Neural progenitor cell (in vitro differentiated cells): ENCODE data around the gene NEAT1. TPM values are rescaled to one million over a fixed set of nuclear protein-coding genes. Genes with fewer than 3 reads are reported as not detected.

Experiments used
- DNase-seq: peaks from one replicate; pipeline ENCODE4 v3.0.0-alpha.2; 2016; ENCODE audit warnings: low spot score
- H2AFZ ChIP-seq: fragments of 200-600 bp; sonication (generic); replicated peaks from 2 replicates; pipeline ENCODE4 v1.6.1; 2016; ENCODE audit warnings: antibody characterized with exemption
- H3F3A ChIP-seq: fragments of 200-600 bp; sonication (generic); 2 replicates; pipeline ENCODE4 v1.6.1; 2016; ENCODE audit warnings: antibody characterized with exemption, low read depth
- H3K27ac ChIP-seq: fragments of 200-600 bp; sonication (generic); 2 replicates; pipeline ENCODE4 v1.5.1; 2016; ENCODE audit warnings: mild to moderate bottlenecking
- H3K27me3 ChIP-seq: fragments of 200-600 bp; sonication (generic); 2 replicates; pipeline ENCODE4 v1.6.1; 2016; ENCODE audit warnings: mild to moderate bottlenecking, moderate library complexity
- H3K36me3 ChIP-seq: fragments of 200-600 bp; sonication (generic); 2 replicates; pipeline ENCODE4 v1.5.1; 2016
- H3K4me1 ChIP-seq: fragments of 200-600 bp; sonication (generic); 2 replicates; pipeline ENCODE4 v1.6.1; 2016; ENCODE audit warnings: mixed run types
- H3K4me2 ChIP-seq: fragments of 200-600 bp; sonication (generic); 2 replicates; pipeline ENCODE4 v1.6.1; 2016
- H3K4me3 ChIP-seq: fragments of 200-600 bp; sonication (generic); 2 replicates; pipeline ENCODE4 v1.5.1; 2016
- H3K79me2 ChIP-seq: fragments of 200-600 bp; sonication (generic); 2 replicates; pipeline ENCODE4 v1.6.1; 2016; ENCODE audit warnings: low read depth
- H3K9ac ChIP-seq: fragments of 200-600 bp; sonication (generic); 2 replicates; pipeline ENCODE4 v1.6.1; 2016
- H3K9me3 ChIP-seq: fragments of 200-600 bp; sonication (generic); 2 replicates; pipeline ENCODE4 v1.5.1; 2016; ENCODE audit warnings: low read depth
- H4K20me1 ChIP-seq: fragments of 200-600 bp; sonication (generic); 2 replicates; pipeline ENCODE4 v1.6.1; 2016; ENCODE audit warnings: low read depth
- H3K27ac Mint-ChIP-seq: 3 replicates; pipeline ENCODE4 v1.8.0; 2021; ENCODE audit warnings: mixed read lengths
- H3K27me3 Mint-ChIP-seq: 2 replicates; pipeline ENCODE4 v1.8.0; 2022; ENCODE audit warnings: low read depth, mild to moderate bottlenecking, inconsistent platforms, moderate library complexity, mixed read lengths; ENCODE audit not compliant: insufficient read depth
- H3K36me3 Mint-ChIP-seq: 3 replicates; pipeline ENCODE4 v1.8.0; 2021; ENCODE audit warnings: mixed read lengths
- H3K4me1 Mint-ChIP-seq: 3 replicates; pipeline ENCODE4 v1.8.0; 2021; ENCODE audit warnings: mixed read lengths
- H3K4me3 Mint-ChIP-seq: 3 replicates; pipeline ENCODE4 v1.8.0; 2021; ENCODE audit warnings: mild to moderate bottlenecking, moderate library complexity, mixed read lengths
- H3K9me3 Mint-ChIP-seq: 3 replicates; pipeline ENCODE4 v1.8.0; 2020; ENCODE audit warnings: mixed read lengths
- CTCF ChIP-seq: fragments of 200-600 bp; sonication (generic); IDR thresholded peaks from 2 replicates; pipeline ENCODE4 v1.5.1; 2017; ENCODE audit warnings: antibody characterized with exemption, mild to moderate bottlenecking
- EZH2 ChIP-seq: fragments of 200-600 bp; sonication (generic); IDR thresholded peaks from 2 replicates; pipeline ENCODE4 v1.6.1; 2017; ENCODE audit warnings: antibody characterized with exemption, mild to moderate bottlenecking, moderate library complexity
- EZH2phosphoT487 ChIP-seq: fragments of 200-600 bp; sonication (generic); IDR thresholded peaks from 2 replicates; pipeline ENCODE4 v1.6.1; 2017; ENCODE audit warnings: antibody characterized with exemption
- total RNA-seq: library from RNA; depleted of rRNA; stranded (reverse); fragments of >200 nt; gene quantifications from 2 replicates; pipeline ENCODE4 v1.2.3, GENCODE V29; 2015; ENCODE audit warnings: low replicate concordance

Gene NEAT1
- total RNA-seq, 1 donor from 2014 or later, result 4.0 TPM

- H3K9me3 Mint-ChIP-seq, result no peaks in the 10 kb centered on the region
- H3K4me3 Mint-ChIP-seq, result peak within 1 kb of the TSS; percentile 90
- Histone ChIP-seq H4K20me1 (no peaks in the 10 kb centered on the region), H3K79me2 (peaks cover 8% of the 10 kb centered on the region), H3K9ac (peak within 1 kb of the TSS; percentile 43), H3K4me2 (peak within 1 kb of the TSS; percentile 82), H3K4me3 (peak within 1 kb of the TSS; percentile 66), H3F3A (peaks cover 10% of the 10 kb centered on the region), H3K27me3 (no peaks in the 10 kb centered on the region), H3K36me3 (no peaks in the 10 kb centered on the region), H3K9me3 (no peaks in the 10 kb centered on the region), H2AFZ (peak within 1 kb of the TSS; percentile 74), H3K27ac (no peak within 1 kb of the TSS), H3K4me1 (peaks cover 20% of the 10 kb centered on the region)
- no peaks in the 10 kb centered on the region for H3K36me3 Mint-ChIP-seq
- peaks cover 41% of the 10 kb centered on the region for H3K4me1 Mint-ChIP-seq
- peak within 1 kb of the TSS; percentile 53 for H3K27ac Mint-ChIP-seq
- peaks cover 15% of the 10 kb centered on the region for H3K27me3 Mint-ChIP-seq
- no peak for TF ChIP-seq EZH2phosphoT487
- no peak for TF ChIP-seq CTCF
- no peak for TF ChIP-seq EZH2
- peak; percentile 90 for DNase-seq
Measured at GRCh38 chr11:65386307-65387140, 36.1 kb upstream of the NEAT1 start, which contains the start of gene FRMD8. TSS of gene FRMD8 (plus strand) at chr11:65386637. CDS start at chr11:65387037, 400 bp downstream.

- Histone ChIP-seq H3K79me2 (peaks cover 8% of the 10 kb centered on the region), H3K27me3 (no peaks in the 10 kb centered on the region), H3K36me3 (no peaks in the 10 kb centered on the region), H3K9ac (no peak overlapping the region), H3K4me1 (peaks cover 10% of the 10 kb centered on the region), H2AFZ (no peak overlapping the region), H3K4me2 (no peak overlapping the region), H3K9me3 (no peaks in the 10 kb centered on the region), H4K20me1 (no peaks in the 10 kb centered on the region), H3K27ac (no peak overlapping the region), H3K4me3 (no peak overlapping the region), H3F3A (peaks cover 10% of the 10 kb centered on the region)
- peak overlapping the region; percentile 71 for H3K4me3 Mint-ChIP-seq
- TF ChIP-seq EZH2phosphoT487, result no peak
- no peak for TF ChIP-seq CTCF
- TF ChIP-seq EZH2, result no peak
- H3K27ac Mint-ChIP-seq, result peak overlapping the region; percentile 25
- no peak for DNase-seq
- H3K36me3 Mint-ChIP-seq, result no peaks in the 10 kb centered on the region
- peaks cover 24% of the 10 kb centered on the region for H3K4me1 Mint-ChIP-seq
- H3K9me3 Mint-ChIP-seq, result no peaks in the 10 kb centered on the region
- H3K27me3 Mint-ChIP-seq, result peaks cover 10% of the 10 kb centered on the region
Measured at GRCh38 chr11:65388731-65389130, 33.9 kb upstream of the NEAT1 start.

GRCh38 chr11:65389294-65389980 lies 33.2 kb upstream of the NEAT1 start:
- no peak for DNase-seq
- H3K4me3 Mint-ChIP-seq, result no peak overlapping the region
- H3K4me3 ChIP-seq, result no peak overlapping the region
- H3K9ac ChIP-seq, result no peak overlapping the region
- H3K4me1 Mint-ChIP-seq, result peaks cover 17% of the 10 kb centered on the region
- no peak overlapping the region for H3K4me2 ChIP-seq
- H4K20me1 ChIP-seq, result peaks cover 4% of the 10 kb centered on the region
- H2AFZ ChIP-seq, result no peak overlapping the region
- H3K27ac Mint-ChIP-seq, result no peak overlapping the region
- no peaks in the 10 kb centered on the region for H3K27me3 ChIP-seq
- H3K9me3 Mint-ChIP-seq, result no peaks in the 10 kb centered on the region
- H3K36me3 Mint-ChIP-seq, result no peaks in the 10 kb centered on the region
- peaks cover 8% of the 10 kb centered on the region for H3K79me2 ChIP-seq
- no peaks in the 10 kb centered on the region for H3K36me3 ChIP-seq
- H3K9me3 ChIP-seq, result no peaks in the 10 kb centered on the region
- no peak overlapping the region for H3K27ac ChIP-seq
- H3K27me3 Mint-ChIP-seq, result peaks cover 4% of the 10 kb centered on the region
- peaks cover 10% of the 10 kb centered on the region for H3K4me1 ChIP-seq
- H3F3A ChIP-seq, result peaks cover 10% of the 10 kb centered on the region
- no peak for TF ChIP-seq EZH2phosphoT487
- TF ChIP-seq EZH2, result no peak
- TF ChIP-seq CTCF, result no peak
